ENCODE measurements around the gene TMBIM1. TPM values are rescaled to one million over a fixed set of nuclear protein-coding genes. Genes with fewer than 3 reads are reported as not detected.

TMBIM1 gene
- total and polyA plus RNA-seq, 12 donors, result 25.7 to 293 (median 198) TPM

DNA sequence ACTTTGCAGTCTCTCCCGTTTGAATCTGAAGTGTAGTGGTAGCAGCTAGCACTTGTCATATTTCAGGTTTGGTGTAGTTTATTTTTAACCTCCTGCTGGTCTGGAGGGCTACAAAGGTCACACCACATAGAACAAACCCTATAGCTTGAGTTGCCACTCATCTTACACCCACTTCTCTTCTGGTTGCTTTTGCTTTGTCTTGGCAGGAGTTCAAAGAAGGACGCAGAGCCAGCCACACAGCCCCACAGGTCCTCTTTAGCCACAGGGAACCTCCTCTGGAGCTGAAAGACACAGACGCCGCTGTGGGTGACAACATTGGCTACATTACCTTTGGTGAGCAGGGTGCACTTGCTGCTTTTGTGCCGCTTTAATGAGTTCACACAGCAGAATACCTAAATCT, 47.1 kb downstream of the TMBIM1 start:
- intact Hi-C loops (cut with DNase I), result no loop called here
- Histone ChIP-seq H3K9me3 (replicated peaks in 1 of 3) (no peaks in the 10 kb centered on the region), H3K4me3 (no peak overlapping the region), H3K4me1 (replicated peaks in 1 of 2) (peaks cover 0 to 7% of the 10 kb centered on the region in 2 donors), H3K36me3 (replicated peaks in 1 of 2) (peaks cover 0 to 98% of the 10 kb centered on the region in 2 donors), H3K27me3 (no peaks in the 10 kb centered on the region), H3K27ac (no peak overlapping the region)
- TF ChIP-seq, protein P1, sequence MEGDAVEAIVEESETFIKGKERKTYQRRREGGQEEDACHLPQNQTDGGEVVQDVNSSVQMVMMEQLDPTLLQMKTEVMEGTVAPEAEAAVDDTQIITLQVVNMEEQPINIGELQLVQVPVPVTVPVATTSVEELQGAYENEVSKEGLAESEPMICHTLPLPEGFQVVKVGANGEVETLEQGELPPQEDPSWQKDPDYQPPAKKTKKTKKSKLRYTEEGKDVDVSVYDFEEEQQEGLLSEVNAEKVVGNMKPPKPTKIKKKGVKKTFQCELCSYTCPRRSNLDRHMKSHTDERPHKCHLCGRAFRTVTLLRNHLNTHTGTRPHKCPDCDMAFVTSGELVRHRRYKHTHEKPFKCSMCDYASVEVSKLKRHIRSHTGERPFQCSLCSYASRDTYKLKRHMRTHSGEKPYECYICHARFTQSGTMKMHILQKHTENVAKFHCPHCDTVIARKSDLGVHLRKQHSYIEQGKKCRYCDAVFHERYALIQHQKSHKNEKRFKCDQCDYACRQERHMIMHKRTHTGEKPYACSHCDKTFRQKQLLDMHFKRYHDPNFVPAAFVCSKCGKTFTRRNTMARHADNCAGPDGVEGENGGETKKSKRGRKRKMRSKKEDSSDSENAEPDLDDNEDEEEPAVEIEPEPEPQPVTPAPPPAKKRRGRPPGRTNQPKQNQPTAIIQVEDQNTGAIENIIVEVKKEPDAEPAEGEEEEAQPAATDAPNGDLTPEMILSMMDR (IDR thresholded peaks at IDR 0.05), result no peak
- TF ChIP-seq POLR2A (IDR thresholded peaks at IDR 0.05), result no peak
- DNase-seq, result no peak
- WGBS, 4 donors, result 70 to 85% (median 80%) methylated on average over 5 of the region's 5 CpGs

DNA sequence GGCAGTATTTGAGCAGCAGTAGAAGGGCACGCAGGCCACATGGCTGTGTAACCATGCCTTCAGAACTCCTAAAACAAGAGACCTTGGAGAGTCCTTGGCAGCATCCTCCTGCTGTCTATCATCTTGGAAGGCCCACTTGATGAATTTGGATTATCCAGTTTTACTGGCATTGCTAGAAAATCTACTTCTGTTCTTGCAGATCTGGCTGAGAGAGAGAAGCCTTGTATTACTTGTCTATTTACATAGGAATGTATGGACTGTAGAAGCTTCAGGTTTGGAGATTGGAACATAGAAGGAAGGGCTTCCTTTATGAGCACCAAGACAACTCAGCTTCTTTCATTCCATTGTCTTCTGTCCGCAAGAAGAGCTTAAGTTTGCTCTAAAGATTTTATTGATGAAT, 47.6 kb downstream of the TMBIM1 start:
- no peaks in the 10 kb centered on the region for H3K27me3 ChIP-seq
- no peak overlapping the region for H3K27ac ChIP-seq
- no peak for DNase-seq
- H3K36me3 ChIP-seq (replicated peaks in 1 of 2), result peaks cover 0 to 98% of the 10 kb centered on the region in 2 donors
- peaks cover 0 to 7% of the 10 kb centered on the region in 2 donors for H3K4me1 ChIP-seq (replicated peaks in 1 of 2)
- TF ChIP-seq POLR2A (IDR thresholded peaks at IDR 0.05), result no peak
- TF ChIP-seq, protein P1 (IDR thresholded peaks at IDR 0.05), result no peak
- 75 to 80% (median 78%) methylated on average over 2 of the region's 2 CpGs for WGBS, 4 donors
- intact Hi-C loops (cut with DNase I), result no loop called here
- no peaks in the 10 kb centered on the region for H3K9me3 ChIP-seq (replicated peaks in 1 of 3)
- no peak overlapping the region for H3K4me3 ChIP-seq

DNA sequence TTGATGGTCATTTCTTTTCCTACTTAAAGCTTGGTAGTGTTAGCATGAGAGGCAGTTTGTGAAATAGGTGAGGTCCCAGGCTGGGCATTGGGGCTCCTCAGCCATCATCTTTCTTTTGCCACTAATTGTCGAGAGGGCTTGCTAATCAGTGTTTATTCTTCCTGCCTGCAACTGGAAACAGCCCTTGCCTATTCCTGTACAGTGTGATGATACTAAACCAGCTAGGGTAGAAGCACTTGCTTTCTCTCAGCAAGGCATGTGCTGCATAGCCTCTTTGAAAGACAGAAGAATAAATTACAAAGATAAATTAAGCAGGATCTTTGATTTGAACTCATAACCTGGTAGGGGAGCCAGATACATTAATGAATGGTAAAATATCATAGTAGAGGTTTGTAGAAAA, 48.1 kb downstream of the TMBIM1 start:
- Histone ChIP-seq H3K4me1 (replicated peaks in 1 of 2) (peaks cover 0 to 7% of the 10 kb centered on the region in 2 donors), H3K9me3 (replicated peaks in 1 of 3) (no peaks in the 10 kb centered on the region), H3K27ac (no peak overlapping the region), H3K27me3 (no peaks in the 10 kb centered on the region), H3K36me3 (replicated peaks in 1 of 2) (peaks cover 0 to 98% of the 10 kb centered on the region in 2 donors), H3K4me3 (no peak overlapping the region)
- 86 to 93% (median 87%) methylated on average over 1 of the region's 1 CpG for WGBS, 4 donors
- intact Hi-C loops (cut with DNase I), result no loop called here
- TF ChIP-seq POLR2A (IDR thresholded peaks at IDR 0.05), result no peak
- TF ChIP-seq, protein P1 (IDR thresholded peaks at IDR 0.05), result no peak
- DNase-seq, result no peak

DNA sequence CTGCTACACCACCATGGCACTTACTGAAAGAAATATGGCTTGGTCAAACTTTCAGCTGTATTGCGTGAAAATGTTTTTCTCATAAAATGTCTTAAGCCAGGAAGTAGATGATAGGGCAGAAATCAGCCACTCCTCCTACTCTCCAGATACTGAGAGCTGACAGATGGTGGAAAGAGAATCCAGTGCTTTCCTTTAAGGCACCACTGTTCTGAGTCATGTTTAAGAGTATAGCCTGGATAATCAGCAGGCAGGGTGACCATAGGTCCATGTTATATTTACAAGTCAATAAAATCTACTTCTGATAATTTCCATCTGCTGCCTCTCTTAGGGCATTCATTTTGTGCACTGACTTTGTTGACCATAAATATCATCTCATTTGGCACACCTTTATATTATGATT, 53.4 kb downstream of the TMBIM1 start:
- Histone ChIP-seq H3K27ac (peak overlapping the region in 3 of 5 donors; percentile 5 to 54 (median 46)), H3K36me3 (replicated peaks in 1 of 2) (peaks cover 0 to 91% of the 10 kb centered on the region in 2 donors)
- 64 to 75% (median 72%) methylated on average over 1 of the region's 1 CpG for WGBS, 4 donors

More for the DNA sequence above, 53.4 kb downstream of the TMBIM1 start:
- Histone ChIP-seq H3K9me3 (replicated peaks in 1 of 3) (no peaks in the 10 kb centered on the region), H3K27me3 (no peaks in the 10 kb centered on the region), H3K4me3 (no peak overlapping the region), H3K4me1 (replicated peaks in 1 of 2) (peaks cover 3 to 15% of the 10 kb centered on the region in 2 donors)
- TF ChIP-seq POLR2A (IDR thresholded peaks at IDR 0.05), result no peak
- TF ChIP-seq, protein P1 (IDR thresholded peaks at IDR 0.05), result no peak
- intact Hi-C loops (cut with DNase I), result no loop called here
- DNase-seq, result no peak
